ENCODE data around the gene ERGIC1.

The ERGIC1 gene

DNA sequence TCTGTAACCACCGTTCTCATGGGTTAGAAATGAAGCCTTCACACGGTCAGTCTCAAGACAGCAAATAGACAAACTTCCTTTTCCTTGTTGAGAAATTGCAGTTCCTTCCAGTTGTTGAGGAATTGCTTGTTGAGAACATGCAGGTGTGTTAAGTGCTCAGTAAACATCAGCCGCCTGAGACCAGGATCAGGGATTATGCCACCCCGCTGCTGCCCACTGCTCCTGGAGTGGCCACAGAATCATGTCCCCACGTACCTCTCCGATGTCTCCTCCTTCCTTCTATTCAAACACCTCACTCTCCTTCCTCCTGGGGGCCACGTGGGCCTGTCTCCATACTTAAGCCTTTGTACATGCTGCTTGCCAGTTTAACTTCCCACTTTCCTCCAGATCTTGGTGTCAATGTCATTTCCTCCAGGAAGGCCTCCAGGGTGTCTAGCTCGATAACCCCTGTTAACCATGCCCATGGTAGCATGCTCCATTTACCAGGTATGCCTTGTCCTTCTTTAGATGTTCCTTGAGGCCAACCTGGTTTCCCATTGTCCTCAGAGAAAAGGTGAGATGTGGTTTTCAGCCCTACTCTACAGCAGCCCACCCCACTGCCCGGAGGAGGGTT is 91.4 kb downstream of the ERGIC1 start:
- DNase-seq (ENCODE audit: extremely low read depth, low read depth) = no peak
- TF ChIP-seq, protein P1, sequence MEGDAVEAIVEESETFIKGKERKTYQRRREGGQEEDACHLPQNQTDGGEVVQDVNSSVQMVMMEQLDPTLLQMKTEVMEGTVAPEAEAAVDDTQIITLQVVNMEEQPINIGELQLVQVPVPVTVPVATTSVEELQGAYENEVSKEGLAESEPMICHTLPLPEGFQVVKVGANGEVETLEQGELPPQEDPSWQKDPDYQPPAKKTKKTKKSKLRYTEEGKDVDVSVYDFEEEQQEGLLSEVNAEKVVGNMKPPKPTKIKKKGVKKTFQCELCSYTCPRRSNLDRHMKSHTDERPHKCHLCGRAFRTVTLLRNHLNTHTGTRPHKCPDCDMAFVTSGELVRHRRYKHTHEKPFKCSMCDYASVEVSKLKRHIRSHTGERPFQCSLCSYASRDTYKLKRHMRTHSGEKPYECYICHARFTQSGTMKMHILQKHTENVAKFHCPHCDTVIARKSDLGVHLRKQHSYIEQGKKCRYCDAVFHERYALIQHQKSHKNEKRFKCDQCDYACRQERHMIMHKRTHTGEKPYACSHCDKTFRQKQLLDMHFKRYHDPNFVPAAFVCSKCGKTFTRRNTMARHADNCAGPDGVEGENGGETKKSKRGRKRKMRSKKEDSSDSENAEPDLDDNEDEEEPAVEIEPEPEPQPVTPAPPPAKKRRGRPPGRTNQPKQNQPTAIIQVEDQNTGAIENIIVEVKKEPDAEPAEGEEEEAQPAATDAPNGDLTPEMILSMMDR (IDR thresholded peaks at IDR 0.05; ENCODE audit: low read depth, low read length) = no peak

DNA sequence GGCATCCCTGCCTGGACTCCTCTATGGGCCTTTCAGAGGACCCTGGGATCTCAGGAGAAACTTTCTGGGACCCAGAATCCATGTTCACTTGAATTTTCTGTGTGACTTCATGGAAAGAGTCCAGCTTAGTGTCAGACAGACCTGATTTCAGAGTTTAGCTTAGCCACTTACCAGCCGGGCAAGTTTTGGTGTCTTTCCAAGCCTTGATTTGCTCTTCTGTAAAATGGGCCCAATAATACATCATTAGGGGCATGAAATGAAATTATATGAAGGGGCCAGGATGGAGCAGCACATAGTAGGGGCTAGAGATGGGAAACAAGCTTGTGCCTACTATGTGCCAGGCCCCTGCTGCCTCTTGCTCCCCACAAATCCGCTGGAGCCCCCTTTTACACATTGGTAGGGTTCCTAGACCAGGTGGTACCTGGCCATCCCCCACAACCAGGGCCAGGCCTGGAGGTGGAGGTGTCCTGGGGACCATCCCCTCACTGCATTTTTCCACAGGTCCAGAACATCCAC is 92.0 kb downstream of the ERGIC1 start:
- TF ChIP-seq, protein P1 (IDR thresholded peaks at IDR 0.05; ENCODE audit: low read depth, low read length) = no peak

DNA sequence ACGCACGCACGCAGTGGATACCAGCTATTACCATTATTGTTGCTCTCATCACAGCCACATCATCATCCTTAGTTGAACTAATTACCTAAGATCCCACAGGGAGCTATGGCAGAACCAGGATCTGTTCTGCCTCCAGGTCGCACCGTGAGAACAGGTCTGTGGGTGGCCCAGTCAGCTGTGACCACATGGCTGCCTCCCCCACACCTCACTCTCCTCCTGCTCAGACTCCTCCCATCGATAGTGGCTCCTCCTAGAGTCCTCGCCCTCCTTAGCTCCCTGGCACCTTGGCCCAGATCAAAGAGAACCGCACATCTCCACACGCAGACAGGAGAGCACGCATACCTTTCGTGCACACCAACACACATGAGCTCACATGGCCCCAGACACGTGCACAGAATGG is 92.7 kb downstream of the ERGIC1 start:
- TF ChIP-seq, protein P1 (IDR thresholded peaks at IDR 0.05; ENCODE audit: low read depth, low read length) = no peak
- DNase-seq (ENCODE audit: extremely low read depth, low read depth) = no peak

More for the DNA sequence above, 92.0 kb downstream of the ERGIC1 start:
- no peak for DNase-seq (ENCODE audit: extremely low read depth, low read depth)

DNA sequence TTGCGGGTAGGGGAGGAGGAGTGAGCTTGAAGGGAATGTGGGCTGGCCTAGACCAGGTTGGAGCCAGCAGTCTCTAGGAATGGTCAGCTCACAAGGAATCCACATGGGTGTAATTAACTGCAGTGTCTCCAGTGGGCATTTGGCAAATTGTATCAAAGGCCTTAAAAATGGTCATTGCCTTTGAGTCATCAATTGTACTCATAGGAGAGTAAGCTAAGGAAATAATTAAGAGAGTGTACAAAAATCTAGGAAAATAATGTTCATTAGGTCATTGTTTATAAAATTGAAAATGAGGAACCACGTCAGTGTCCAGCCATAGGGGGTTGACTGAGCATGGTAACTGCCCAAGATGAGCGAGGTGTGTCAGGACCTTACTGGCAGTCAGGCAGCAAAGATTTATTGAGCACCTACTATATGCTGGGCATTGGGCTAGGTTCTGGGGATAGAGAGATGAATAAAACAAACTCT is 95.4 kb downstream of the ERGIC1 start:
- TF ChIP-seq, protein P1 (IDR thresholded peaks at IDR 0.05; ENCODE audit: low read depth, low read length) = peak; percentile 4; the same call in 1 of the 2 replicates
- DNase-seq (ENCODE audit: extremely low read depth, low read depth) = peak; percentile 87

DNA sequence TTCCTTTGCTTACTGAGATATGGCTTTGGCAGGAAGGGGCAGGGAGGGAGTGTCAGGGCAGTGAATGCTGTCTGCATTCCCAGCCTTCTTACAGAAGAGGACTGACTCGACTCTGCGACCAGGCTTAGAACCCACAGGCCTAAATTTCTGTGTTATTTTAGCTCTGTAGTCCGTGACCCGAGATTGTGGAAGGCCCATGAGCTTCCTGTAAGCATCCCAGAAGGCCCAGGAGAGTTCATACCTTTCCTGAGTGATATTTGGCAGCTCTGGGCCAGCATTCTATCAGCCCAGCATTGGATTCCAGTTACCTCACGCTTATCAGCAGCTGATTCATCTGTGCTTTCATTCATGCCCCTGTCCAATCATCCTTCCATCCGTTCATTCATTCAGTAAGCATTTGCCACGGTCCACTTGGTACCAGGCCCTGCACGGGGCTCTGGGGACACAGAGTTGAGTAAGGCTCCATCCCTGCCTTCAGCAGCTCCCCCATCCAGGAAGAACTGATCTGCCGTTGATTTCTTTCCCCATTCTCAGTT is 97.0 kb downstream of the ERGIC1 start:
- TF ChIP-seq, protein P1 (IDR thresholded peaks at IDR 0.05; ENCODE audit: low read depth, low read length) = no peak
- DNase-seq (ENCODE audit: extremely low read depth, low read depth) = peak; percentile 82

DNA sequence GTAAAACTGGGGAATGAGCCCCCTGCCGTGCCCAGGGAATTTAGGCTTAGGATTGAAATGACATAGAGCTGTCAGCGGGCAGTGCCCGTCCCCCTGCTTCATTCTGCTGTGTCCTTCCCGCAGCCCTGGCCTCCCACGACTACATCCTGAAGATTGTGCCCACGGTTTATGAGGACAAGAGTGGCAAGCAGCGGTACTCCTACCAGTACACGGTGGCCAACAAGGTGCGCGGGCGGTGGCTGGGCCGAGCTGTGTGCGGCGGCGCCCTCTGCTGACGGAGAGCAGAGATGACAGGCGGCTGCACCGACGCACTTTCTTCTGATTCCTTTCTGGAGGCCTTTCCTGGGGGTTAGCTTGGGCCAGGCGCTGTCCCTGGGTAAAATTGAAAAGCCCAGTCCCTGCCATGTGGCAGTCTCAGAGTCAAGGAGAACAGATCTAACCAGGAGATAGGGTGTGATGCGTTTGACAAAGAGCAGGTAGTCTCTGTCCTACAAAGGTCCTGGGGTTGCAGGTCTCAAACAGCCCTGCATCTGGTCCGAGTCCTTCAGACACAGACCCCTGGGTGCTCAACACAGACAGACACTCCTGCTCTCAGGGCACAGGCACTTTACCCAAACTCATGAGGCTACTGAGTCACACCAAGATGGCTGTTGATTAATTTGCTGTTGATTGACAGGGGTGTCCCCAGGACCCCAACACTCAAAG is 98.4 kb downstream of the ERGIC1 start:
- TF ChIP-seq, protein P1 (IDR thresholded peaks at IDR 0.05; ENCODE audit: low read depth, low read length) = peak; percentile 98
- no peak for DNase-seq (ENCODE audit: extremely low read depth, low read depth)

DNA sequence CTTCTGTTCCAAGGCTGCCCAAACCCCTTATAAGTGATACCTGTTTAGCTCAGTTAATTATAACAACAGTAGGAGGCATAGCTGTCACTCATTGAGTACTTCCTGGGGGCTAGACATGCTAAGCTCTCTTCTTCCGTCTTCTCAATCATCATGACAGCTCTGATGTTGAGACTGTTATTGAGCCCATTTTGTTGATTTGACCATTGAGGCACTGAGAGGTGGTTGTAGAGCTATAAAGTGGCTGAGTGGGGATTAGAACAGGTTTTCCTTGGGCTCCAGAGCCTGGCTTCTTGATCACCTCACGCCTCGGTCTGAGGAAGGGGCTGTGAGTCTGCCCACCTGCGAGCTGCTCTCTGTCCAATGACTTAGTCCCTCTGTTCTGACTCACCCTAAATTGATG is 99.2 kb downstream of the ERGIC1 start:
- TF ChIP-seq, protein P1 (IDR thresholded peaks at IDR 0.05; ENCODE audit: low read depth, low read length) = no peak
- no peak for DNase-seq (ENCODE audit: extremely low read depth, low read depth)
